Spleen (tissue), 7 donors: ENCODE results near the gene KAT6B.

ENCODE experiments used
- CTCF ChIP-seq, 11 experiments: fragments of 200-600 bp in 7 of 11; fragments of 450-650 bp in 4 of 11; sonication (generic) in 4 of 11; IDR thresholded peaks in 8 of 11; conservative IDR thresholded peaks in 3 of 11; 1 replicate in 7 of 11; 2 replicates in 4 of 11; pipeline versions ENCODE4 v1.4.0 to v1.8.0; 2016 to 2021; ENCODE audit warnings: antibody characterized with exemption in 11 of 11, inconsistent platforms in 4 of 11, mild to moderate bottlenecking in 1 of 11
- POLR2A ChIP-seq, 3 donors: fragments of 450-650 bp; IDR thresholded peaks; one replicate each; pipeline ENCODE4 v1.5.1; 2017; ENCODE audit warnings: antibody characterized with exemption in 3 of 3, mild to moderate bottlenecking in 1 of 3
- POLR2AphosphoS5 ChIP-seq, 3 donors: sonication (generic); formaldehyde crosslinking; IDR thresholded peaks; one replicate each; pipeline ENCODE4 v1.5.1; 2017; ENCODE audit warnings: antibody characterized with exemption in 3 of 3
- donor health status: DM: no; HTN: no; CAD: no; lungs with moderate emphysema.
- donor health status: DM: no; HTN: no; CAD: no.
- donor health status: DM: no; HTN: no; CAD: no.

GRCh38 chr10:75038335-75038734, 211.9 kb downstream of the KAT6B start:
- TF ChIP-seq CTCF (IDR thresholded peaks at IDR 0.05 in 8 of 11, conservative IDR thresholded peaks at IDR 0.05 in 3 of 11), result no peak
- TF ChIP-seq POLR2A (IDR thresholded peaks at IDR 0.05), result no peak
- no peak for TF ChIP-seq POLR2AphosphoS5 (IDR thresholded peaks at IDR 0.05)
